ENCODE data around the gene SIL1.

Gene SIL1

GRCh38 chr5:138956801-138957200 lies 241.4 kb downstream of the SIL1 start:
- DNase-seq (no peak), ATAC-seq (no peak)

- ATAC-seq (no peak), DNase-seq (no peak)
Measured at GRCh38 chr5:138955671-138956295, 242.4 kb downstream of the SIL1 start.

GRCh38 chr5:138955013-138955660 lies 243.0 kb downstream of the SIL1 start:
- ATAC-seq: no peak
- DNase-seq: no peak

- ATAC-seq (no peak), DNase-seq (no peak)
Measured at GRCh38 chr5:138954257-138955012, 243.7 kb downstream of the SIL1 start.

GRCh38 chr5:138953387-138954256 lies 244.5 kb downstream of the SIL1 start:
- peak; percentile 57 for ATAC-seq
- peak; percentile 14 for DNase-seq

GRCh38 chr5:138952962-138953361 lies 245.2 kb downstream of the SIL1 start:
- DNase-seq (no peak), ATAC-seq (no peak)

- no peak for DNase-seq
- no peak for ATAC-seq
Measured at GRCh38 chr5:138951986-138952735, 246.0 kb downstream of the SIL1 start.

- DNase-seq (no peak), ATAC-seq (no peak)
Measured at GRCh38 chr5:138951091-138951985, 246.8 kb downstream of the SIL1 start.

GRCh38 chr5:138950421-138951031 lies 247.6 kb downstream of the SIL1 start:
- DNase-seq (no peak), ATAC-seq (no peak)

GRCh38 chr5:138949988-138950387 lies 248.2 kb downstream of the SIL1 start:
- ATAC-seq (no peak), DNase-seq (no peak)

GRCh38 chr5:138949223-138949574 lies 249.0 kb downstream of the SIL1 start:
- no peak for DNase-seq
- ATAC-seq: no peak

- ATAC-seq (no peak), DNase-seq (no peak)
Measured at GRCh38 chr5:138948471-138949222, 249.5 kb downstream of the SIL1 start.

- ATAC-seq (no peak), DNase-seq (no peak)
Measured at GRCh38 chr5:138947780-138948179, 250.4 kb downstream of the SIL1 start.

- DNase-seq (no peak), ATAC-seq (no peak)
Measured at GRCh38 chr5:138946831-138947560, 251.2 kb downstream of the SIL1 start.

GRCh38 chr5:138946241-138946623 lies 251.9 kb downstream of the SIL1 start:
- no peak for ATAC-seq
- DNase-seq: no peak

GRCh38 chr5:138945421-138946240 lies 252.5 kb downstream of the SIL1 start:
- DNase-seq (no peak), ATAC-seq (no peak)

GRCh38 chr5:138944527-138945322 lies 253.4 kb downstream of the SIL1 start:
- ATAC-seq: no peak
- no peak for DNase-seq
